ENCODE data around the gene TEPSIN. TPM values are rescaled to one million over a fixed set of nuclear protein-coding genes. Genes with fewer than 3 reads are reported as not detected.

TEPSIN gene
- total RNA-seq, 1 experiment from 2014 or later = 38.8 TPM

- Histone ChIP-seq H2BK5ac (ENCODE audit: insufficient read length, low read length) (no peak overlapping the region), H3K9ac (ENCODE audit: extremely low read depth, insufficient read length, low read length) (no peak overlapping the region), H3K56ac (ENCODE audit: insufficient read length, low read depth, low read length) (no peak overlapping the region), H2BK15ac (ENCODE audit: low read depth, low read length) (no peak overlapping the region), H4K91ac (ENCODE audit: insufficient read length, low read depth, low read length) (no peak overlapping the region), H3K23ac (ENCODE audit: insufficient read length, low read depth, low read length) (no peak overlapping the region), H3K79me2 (ENCODE audit: insufficient read depth, low read length) (no peaks in the 10 kb centered on the region), H3K4ac (ENCODE audit: low read depth, low read length) (no peak overlapping the region), H3K23me2 (ENCODE audit: insufficient read length, low read depth, low read length, poor library complexity, severe bottlenecking) (peaks cover 2% of the 10 kb centered on the region), H3T11ph (ENCODE audit: low read length) (no peak overlapping the region), H3K27ac (ENCODE audit: insufficient read length, low read depth, low read length) (no peak overlapping the region), H2BK120ac (ENCODE audit: low read depth, low read length, poor library complexity, severe bottlenecking) (no peak overlapping the region), H4K5ac (ENCODE audit: insufficient read length, low read depth, low read length) (no peak overlapping the region), H3K27me3 (ENCODE audit: insufficient read depth, low read length) (no peaks in the 10 kb centered on the region), H4K20me1 (ENCODE audit: control insufficient read depth, insufficient read depth, insufficient read length) (no peaks in the 10 kb centered on the region), H3K4me1 (ENCODE audit: insufficient read depth, low read length) (no peaks in the 10 kb centered on the region), H3K4me2 (ENCODE audit: insufficient read depth, insufficient read length, low read length) (no peak overlapping the region), H3K79me1 (ENCODE audit: insufficient read depth, low read depth, low read length, poor library complexity, severe bottlenecking) (no peaks in the 10 kb centered on the region), H2AK5ac (ENCODE audit: insufficient read length, low read length) (no peak overlapping the region), H4K8ac (replicated peaks; ENCODE audit: insufficient read length, low read depth, low read length) (no peak overlapping the region), H2BK20ac (ENCODE audit: low read depth, low read length, poor library complexity, severe bottlenecking) (no peak overlapping the region), H2BK12ac (ENCODE audit: insufficient read length, low read depth, low read length) (no peak overlapping the region), H3K9me3 (ENCODE audit: control insufficient read depth, low read depth, low read length) (no peaks in the 10 kb centered on the region), H2AFZ (ENCODE audit: low read length) (no peak overlapping the region), H3K14ac (ENCODE audit: insufficient read depth, low read length) (no peak overlapping the region; the same call in 1 of the 2 replicates), H3K18ac (ENCODE audit: insufficient read length, low read depth, low read length) (no peak overlapping the region)
- Mint-ChIP-seq H3K36me3 (ENCODE audit: insufficient read depth in 1 of 3, low read depth in 3 of 3) (peaks cover 18 to 57% (median 49%) of the 10 kb centered on the region in 3 experiments), H3K27me3 (ENCODE audit: low read depth) (no peaks in the 10 kb centered on the region), H3K4me3 (no peak overlapping the region; a peak in 1 of 5 replicates), H3K27ac (0 out of 7 replicates have a peak overlapping the region, but pooled peaks of 1 of the 3 experiments have one; percentile 14), H3K4me1 (no peaks in the 10 kb centered on the region), H3K9me3 (no peaks in the 10 kb centered on the region)
- no CpG with 5 or more reads among the region's 31 CpGs for WGBS (ENCODE audit: extremely low coverage, insufficient read length, low lambda C conversion rate)
- no peak for DNase-seq
- no peak for TF ChIP-seq CTCF (conservative IDR thresholded peaks at IDR 0.05)
These were observed 35.0 kb upstream of the TEPSIN start for GRCh38 chr17:81273698-81274470.
